ENCODE measurements around the gene CDK8.

- TF ChIP-seq ARNTL (CRISPR knock-in tag; IDR thresholded peaks at IDR 0.05; ENCODE audit: borderline replicate concordance, low read depth) (no peak), PATZ1 (CRISPR knock-in tag; IDR thresholded peaks at IDR 0.05; ENCODE audit: borderline replicate concordance) (no peak), RARB (CRISPR knock-in tag; IDR thresholded peaks at IDR 0.05) (no peak), TOX (CRISPR knock-in tag; IDR thresholded peaks at IDR 0.05; ENCODE audit: borderline replicate concordance) (no peak), TSHZ2 (CRISPR knock-in tag; IDR thresholded peaks at IDR 0.05) (no peak), ZFP30 (CRISPR knock-in tag; IDR thresholded peaks at IDR 0.05) (no peak)
Measured at GRCh38 chr13:26401069-26401468, 147.1 kb downstream of the CDK8 start.

All from SK-N-SH treated with all-trans-retinoic acid at 6 μM for 48 hours (cell line).